ENCODE data around the gene RNF31.

The RNF31 gene

GRCh38 chr14:24160850-24161804 lies 13.8 kb downstream of the RNF31 start, which contains the start of gene IRF9:
TSS of gene IRF9 (plus strand) at chr14:24161265. CDS start at chr14:24162145, 880 bp downstream.
- TF ChIP-seq CTCF (IDR thresholded peaks at IDR 0.05) = peak; percentile 97

GRCh38 chr14:24162093-24162492 lies 14.8 kb downstream of the RNF31 start:
- TF ChIP-seq CTCF (IDR thresholded peaks at IDR 0.05) = no peak

GRCh38 chr14:24164518-24164991 lies 17.3 kb downstream of the RNF31 start:
- no peak for TF ChIP-seq CTCF (IDR thresholded peaks at IDR 0.05)

GRCh38 chr14:24165785-24166184 lies 18.5 kb downstream of the RNF31 start:
- no peak for TF ChIP-seq CTCF (IDR thresholded peaks at IDR 0.05)

GRCh38 chr14:24167469-24168114 lies 20.3 kb downstream of the RNF31 start:
- TF ChIP-seq CTCF (IDR thresholded peaks at IDR 0.05) = no peak

- TF ChIP-seq CTCF (IDR thresholded peaks at IDR 0.05) = no peak
Measured at GRCh38 chr14:24171422-24172260, 24.3 kb downstream of the RNF31 start, which contains the start of gene REC8. TSS of gene REC8 (plus strand) at chr14:24172080. CDS start at chr14:24172553, 473 bp downstream.
